Large intestine (tissue), 12 donors: Measurements from ENCODE around the gene LMO3. TPM values are rescaled to one million over a fixed set of nuclear protein-coding genes. Genes with fewer than 3 reads are reported as not detected.

Experiments
- DNase-seq, 2 donors: peaks; one replicate each; pipeline versions ENCODE4 v3.0.0 to v3.0.0-alpha.2; 2013
- H3K27ac ChIP-seq: one replicate; pipeline ENCODE4 v1.5.1; 2013; ENCODE audit warnings: low read length
- H3K27me3 ChIP-seq: 2 replicates; pipeline ENCODE4 v1.6.1; 2013; ENCODE audit warnings: low read length; ENCODE audit not compliant: control insufficient read depth, insufficient read depth
- H3K36me3 ChIP-seq: 2 replicates; pipeline ENCODE4 v1.6.1; 2013; ENCODE audit warnings: low read length; ENCODE audit not compliant: control insufficient read depth, insufficient read depth
- H3K4me1 ChIP-seq: one replicate; pipeline ENCODE4 v1.6.1; 2013; ENCODE audit warnings: low read length; ENCODE audit not compliant: control insufficient read depth, insufficient read depth
- H3K4me3 ChIP-seq: one replicate; pipeline ENCODE4 v1.5.1; 2013; ENCODE audit warnings: low read length
- H3K9me3 ChIP-seq: one replicate; pipeline ENCODE4 v1.6.1; 2013; ENCODE audit warnings: mild to moderate bottlenecking, low read depth, low read length, moderate library complexity; ENCODE audit not compliant: control insufficient read depth
- WGBS: methylation state at CpG from one replicate; pipeline ENCODE4 v1.1.5; 2013; ENCODE audit warnings: low lambda C conversion rate; ENCODE audit not compliant: insufficient coverage; 5-methylcytosine and 5-hydroxymethylcytosine counted together
- long read RNA-seq, 11 donors: transcript quantifications; one replicate each; lab custom pipeline, GENCODE V29; 2026
- polyA plus RNA-seq: library from polyadenylated mRNA; unstranded; fragments of 120-200 nt; gene quantifications from one replicate; pipeline ENCODE4 v1.2.1, GENCODE V29; 2013

LMO3 gene
- polyA plus RNA-seq = 1.8 TPM
- long read RNA-seq, donor 1 = 0 reads
- long read RNA-seq, donor 2, partial matches to known transcripts = 0 of 3 reads
- long read RNA-seq, donor 2, other reads (novel, unspliced or antisense) = 0 of 3 reads
- long read RNA-seq, donor 3 = 0 reads
- long read RNA-seq, donor 4 = 0 reads
- long read RNA-seq, donor 5, partial matches to known transcripts = 0 of 1 reads
- long read RNA-seq, donor 5, other reads (novel, unspliced or antisense) = 0 of 1 reads
- long read RNA-seq, donor 6 = 0 reads
- long read RNA-seq, donor 7, partial matches to known transcripts = 0 of 5 reads
- long read RNA-seq, donor 7, other reads (novel, unspliced or antisense) = 0 of 5 reads
- long read RNA-seq, donor 8, partial matches to known transcripts = 0 of 2 reads
- long read RNA-seq, donor 8, other reads (novel, unspliced or antisense) = 0 of 2 reads
- long read RNA-seq, donor 9, partial matches to known transcripts = 0 of 1 reads
- long read RNA-seq, donor 9, other reads (novel, unspliced or antisense) = 0 of 1 reads
- long read RNA-seq, donor 10 = 0 reads
- long read RNA-seq, donor 11, partial matches to known transcripts = 0 of 1 reads
- long read RNA-seq, donor 11, other reads (novel, unspliced or antisense) = 0 of 1 reads

DNA sequence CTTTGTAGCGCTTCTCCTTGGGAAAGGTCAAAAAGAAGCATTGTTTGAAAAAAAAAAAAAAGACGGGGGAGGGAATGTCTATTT, at the start of gene LMO3:
LMO3 (minus strand) TSS at position 46 of the 84 bp plus-strand sequence. CDS start 5,302 bp downstream, outside the sequence.
- no CpG with 5 or more reads among the region's 2 CpGs for WGBS
- Histone ChIP-seq H3K9me3 (no peaks in the 10 kb centered on the region), H3K27ac (no peak within 1 kb of the TSS), H3K4me1 (peaks cover 3% of the 10 kb centered on the region), H3K27me3 (peaks cover 69% of the 10 kb centered on the region), H3K4me3 (peak within 1 kb of the TSS; percentile 33), H3K36me3 (no peaks in the 10 kb centered on the region)
- no peak for DNase-seq

DNA sequence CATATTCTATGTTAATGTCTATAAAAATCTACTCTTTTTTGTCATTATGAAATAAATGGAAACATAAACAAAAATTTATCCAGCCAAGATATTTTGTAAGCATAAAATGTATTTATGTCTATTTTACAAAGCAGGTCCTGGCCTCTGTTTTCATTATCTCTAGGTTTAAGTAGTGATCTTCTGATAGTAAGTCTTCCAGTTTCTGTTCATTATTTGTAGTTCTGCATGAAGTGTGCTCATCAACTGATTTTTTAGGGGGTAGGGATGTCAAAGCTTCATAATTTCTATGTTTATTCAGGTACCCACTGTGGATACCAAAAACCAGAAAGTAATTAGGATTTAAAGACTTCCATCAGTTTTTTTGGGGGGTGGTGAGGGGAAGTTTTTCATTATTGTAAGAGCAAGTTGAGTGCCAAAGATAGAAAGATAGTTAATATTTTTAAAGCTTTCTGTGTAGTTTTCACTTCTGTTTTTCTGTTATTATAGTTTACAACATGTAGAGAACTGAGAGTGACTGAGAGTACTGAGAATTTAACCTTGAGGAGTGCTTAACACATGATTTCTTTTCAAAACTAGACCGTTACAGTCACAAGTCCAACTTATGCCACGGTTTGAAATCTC, 30.6 kb upstream of the LMO3 start:
- WGBS = 80% methylated on average over 1 of the region's 2 CpGs
- Histone ChIP-seq H3K4me3 (no peak overlapping the region), H3K4me1 (no peaks in the 10 kb centered on the region), H3K36me3 (no peaks in the 10 kb centered on the region), H3K27me3 (no peaks in the 10 kb centered on the region), H3K27ac (no peak overlapping the region), H3K9me3 (no peaks in the 10 kb centered on the region)
- DNase-seq = no peak

DNA sequence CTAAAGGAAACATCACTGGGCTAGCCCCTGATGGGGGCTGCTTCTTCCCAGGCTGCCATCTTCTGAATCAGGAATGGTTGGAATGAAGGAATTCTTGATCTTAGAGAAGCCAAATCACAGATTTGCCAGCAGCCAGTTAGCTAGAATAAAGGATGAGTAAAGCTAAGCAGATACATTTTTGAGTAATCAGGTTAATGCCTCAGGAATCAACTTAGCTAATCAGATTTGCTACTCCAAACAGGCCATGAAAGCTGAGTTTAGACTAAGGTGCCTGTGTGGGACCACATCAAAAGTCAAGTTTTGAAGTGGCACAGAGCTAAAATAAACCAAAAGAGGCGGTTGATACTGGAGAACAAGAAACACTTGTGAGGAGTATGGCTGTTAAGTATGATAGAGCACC, 28.8 kb upstream of the LMO3 start:
- Histone ChIP-seq H3K27me3 (no peaks in the 10 kb centered on the region), H3K9me3 (no peaks in the 10 kb centered on the region), H3K4me3 (no peak overlapping the region), H3K4me1 (no peaks in the 10 kb centered on the region), H3K36me3 (no peaks in the 10 kb centered on the region), H3K27ac (no peak overlapping the region)
- no peak for DNase-seq
- 67% methylated on average over 1 of the region's 1 CpG for WGBS

DNA sequence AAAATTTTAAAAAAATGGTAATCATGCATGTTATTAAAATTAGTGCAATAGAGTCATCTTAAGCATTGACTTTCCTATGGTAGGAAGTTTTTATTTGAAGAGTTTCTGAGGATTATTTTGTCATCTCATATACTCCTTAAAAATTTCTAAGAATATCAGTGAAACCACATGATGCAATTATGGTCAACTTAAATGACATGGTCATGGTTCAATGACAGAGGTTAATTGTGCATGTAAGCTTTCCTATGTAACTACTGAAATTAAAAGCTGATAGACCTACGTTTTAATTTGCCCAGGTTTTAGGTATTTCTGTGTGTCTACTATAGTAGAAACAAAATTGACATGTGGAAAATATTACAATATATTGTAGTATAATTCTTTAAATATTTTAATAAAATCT, 21.0 kb upstream of the LMO3 start:
- Histone ChIP-seq H3K27ac (no peak overlapping the region), H3K4me1 (no peaks in the 10 kb centered on the region), H3K4me3 (no peak overlapping the region), H3K27me3 (no peaks in the 10 kb centered on the region), H3K9me3 (no peaks in the 10 kb centered on the region), H3K36me3 (no peaks in the 10 kb centered on the region)
- no CpG with 5 or more reads among the region's 1 CpG for WGBS
- no peak for DNase-seq

DNA sequence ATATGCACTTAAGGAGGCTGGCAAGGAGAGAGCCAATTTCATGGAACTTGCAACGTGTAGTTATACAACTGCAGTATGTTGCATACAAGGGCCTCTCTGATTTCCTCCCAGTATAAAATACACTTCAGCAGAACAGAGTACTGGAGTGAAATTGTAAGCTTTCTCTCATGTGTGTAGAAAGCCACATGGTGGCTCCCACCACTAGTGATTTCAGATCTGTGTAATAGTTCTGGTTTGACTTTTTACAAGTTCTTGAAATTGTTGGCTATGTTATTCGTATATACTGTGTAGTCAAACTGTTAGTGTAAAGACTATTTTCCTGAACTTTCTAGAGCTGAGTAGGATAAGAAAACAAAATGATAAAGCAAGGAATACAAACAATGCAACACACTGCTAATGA, 16.4 kb upstream of the LMO3 start:
- no CpG with 5 or more reads among the region's 2 CpGs for WGBS
- no peaks in the 10 kb centered on the region for H3K4me1 ChIP-seq
- no peak overlapping the region for H3K27ac ChIP-seq
- H3K4me3 ChIP-seq = no peak overlapping the region
- no peak for DNase-seq
- H3K9me3 ChIP-seq = no peaks in the 10 kb centered on the region
- H3K36me3 ChIP-seq = no peaks in the 10 kb centered on the region
- no peaks in the 10 kb centered on the region for H3K27me3 ChIP-seq

DNA sequence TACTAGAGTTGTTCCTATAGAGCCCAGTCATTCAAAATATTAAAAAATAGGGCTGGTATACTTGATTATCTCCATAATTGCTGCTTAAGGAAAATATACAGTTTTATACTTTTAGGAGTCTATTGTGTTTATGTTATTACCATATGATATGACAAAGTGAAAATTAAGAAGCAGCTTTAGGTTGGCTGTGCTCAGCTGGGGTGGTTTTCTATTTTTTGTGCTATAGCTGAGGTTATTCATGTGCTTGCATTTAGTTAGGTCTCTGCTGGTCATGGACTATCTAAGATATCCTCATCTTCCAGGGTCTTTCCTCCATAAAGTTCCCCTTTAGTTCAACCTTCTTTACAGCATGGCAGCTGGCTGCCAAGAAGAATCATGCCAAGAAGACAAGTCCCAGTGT, 13.6 kb upstream of the LMO3 start:
- no peak overlapping the region for H3K4me3 ChIP-seq
- no peaks in the 10 kb centered on the region for H3K27me3 ChIP-seq
- no peaks in the 10 kb centered on the region for H3K36me3 ChIP-seq
- no peaks in the 10 kb centered on the region for H3K4me1 ChIP-seq
- DNase-seq = no peak
- H3K27ac ChIP-seq = no peak overlapping the region
- H3K9me3 ChIP-seq = no peaks in the 10 kb centered on the region

DNA sequence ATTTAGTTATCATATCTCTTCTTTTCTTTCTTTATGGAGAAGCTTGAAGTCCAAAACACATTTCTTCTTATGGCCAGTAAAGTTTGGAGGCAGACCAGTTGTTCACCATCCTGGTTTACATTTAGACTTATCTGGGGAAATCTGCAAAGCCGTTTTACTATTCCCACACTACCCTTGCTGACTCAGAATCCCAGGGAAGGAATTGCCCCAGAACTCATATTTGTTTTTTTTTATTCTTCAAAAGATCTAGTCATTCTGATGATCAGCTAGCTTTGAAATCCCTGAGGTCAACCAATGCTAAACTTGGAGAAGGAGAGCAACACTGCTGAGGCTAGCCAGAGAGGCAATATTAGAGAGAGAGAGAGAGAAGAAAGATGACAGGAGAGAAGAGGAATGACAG, 12.3 kb upstream of the LMO3 start:
- WGBS = no CpG with 5 or more reads among the region's 1 CpG

DNA sequence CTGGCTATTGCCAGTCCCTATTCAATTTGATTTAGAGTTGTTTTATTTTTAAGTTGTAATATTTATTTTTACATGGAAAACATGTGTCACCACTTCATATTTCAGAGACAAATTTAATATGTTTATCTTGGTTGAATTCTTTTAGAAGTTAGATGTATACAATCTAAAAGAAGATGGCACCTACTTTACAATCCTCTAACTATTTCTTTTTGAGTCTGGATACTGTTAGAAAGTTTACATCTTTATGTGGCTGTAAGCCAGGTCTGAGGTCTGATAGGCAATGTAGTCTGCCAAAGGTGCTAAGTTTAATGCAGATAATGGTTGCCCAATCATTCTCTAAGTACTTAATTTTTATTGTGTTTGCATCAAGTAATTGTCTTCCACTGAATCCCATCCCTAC, 7.2 kb upstream of the LMO3 start:
- Histone ChIP-seq H3K4me1 (no peaks in the 10 kb centered on the region), H3K4me3 (no peak overlapping the region), H3K36me3 (no peaks in the 10 kb centered on the region), H3K27me3 (peaks cover 30% of the 10 kb centered on the region), H3K9me3 (no peaks in the 10 kb centered on the region), H3K27ac (no peak overlapping the region)
- DNase-seq = no peak

More for the DNA sequence above, 12.3 kb upstream of the LMO3 start:
- Histone ChIP-seq H3K27ac (no peak overlapping the region), H3K9me3 (no peaks in the 10 kb centered on the region), H3K4me1 (no peaks in the 10 kb centered on the region), H3K36me3 (no peaks in the 10 kb centered on the region), H3K27me3 (no peaks in the 10 kb centered on the region), H3K4me3 (no peak overlapping the region)
- DNase-seq = no peak

DNA sequence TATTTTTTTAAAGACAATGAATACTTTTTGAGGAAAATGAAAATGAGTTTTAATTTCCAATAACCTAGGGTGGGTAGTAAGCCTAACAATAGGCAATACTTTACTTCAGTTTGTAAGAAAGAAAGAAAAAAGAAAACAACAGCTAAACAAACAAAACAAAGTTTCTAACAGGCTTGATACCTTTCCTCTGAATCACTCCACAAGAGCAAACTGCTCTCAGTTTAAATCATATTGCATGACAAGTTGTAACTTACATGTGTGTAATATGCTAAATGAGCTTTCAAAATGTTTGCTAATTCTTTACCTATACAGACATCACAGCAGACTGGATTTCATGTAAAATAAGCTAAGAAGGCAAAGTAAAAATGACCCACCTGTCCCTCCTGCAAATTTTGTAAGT, 6.7 kb upstream of the LMO3 start:
- Histone ChIP-seq H3K4me1 (no peaks in the 10 kb centered on the region), H3K27ac (no peak overlapping the region), H3K36me3 (no peaks in the 10 kb centered on the region), H3K9me3 (no peaks in the 10 kb centered on the region), H3K4me3 (no peak overlapping the region), H3K27me3 (peaks cover 35% of the 10 kb centered on the region)
- DNase-seq = no peak

DNA sequence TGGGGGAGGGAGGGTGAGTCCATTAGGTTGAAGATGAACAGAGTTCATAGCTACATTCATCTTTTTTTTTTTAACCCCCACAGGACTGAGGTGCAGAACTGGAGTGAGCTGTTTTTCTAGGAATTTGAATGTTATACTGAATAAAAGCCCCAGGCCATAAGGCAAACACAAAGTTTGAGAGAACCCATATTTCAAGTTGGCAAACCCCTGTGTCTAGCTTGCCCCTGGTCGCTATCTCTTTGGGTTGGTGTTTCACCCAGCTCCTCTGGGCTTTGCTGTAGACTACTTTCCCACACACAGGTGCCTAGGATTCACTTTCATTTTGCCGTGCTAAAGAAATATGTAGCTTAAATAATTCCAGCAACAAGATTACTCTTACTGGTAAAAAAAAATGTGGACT, 5.2 kb upstream of the LMO3 start:
- H3K4me1 ChIP-seq = peaks cover 3% of the 10 kb centered on the region
- DNase-seq = no peak
- peaks cover 48% of the 10 kb centered on the region for H3K27me3 ChIP-seq
- 33% methylated on average over 1 of the region's 2 CpGs for WGBS
- H3K9me3 ChIP-seq = no peaks in the 10 kb centered on the region
- no peaks in the 10 kb centered on the region for H3K36me3 ChIP-seq
- H3K27ac ChIP-seq = no peak overlapping the region
- H3K4me3 ChIP-seq = no peak overlapping the region

DNA sequence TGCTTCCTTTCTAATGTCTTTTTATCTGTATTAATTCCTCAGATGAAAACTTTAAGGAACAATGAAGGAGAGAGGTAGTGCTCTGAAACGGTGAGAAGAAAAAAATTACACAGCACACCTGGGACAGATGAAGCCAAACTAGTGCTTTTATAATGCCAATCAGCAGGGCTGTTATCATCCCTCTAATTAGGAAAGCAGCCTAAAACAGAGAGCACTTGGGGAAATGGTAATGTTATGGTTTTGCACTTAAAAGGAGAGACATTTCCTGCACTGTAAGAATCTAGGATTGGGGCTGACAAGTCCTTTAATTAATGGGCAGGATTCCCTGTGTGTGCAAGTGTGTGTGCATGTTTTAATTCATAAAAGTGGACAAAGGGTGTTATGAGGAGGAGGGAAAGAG, 4.8 kb upstream of the LMO3 start:
- no CpG with 5 or more reads among the region's 1 CpG for WGBS
- H3K36me3 ChIP-seq = no peaks in the 10 kb centered on the region
- no peaks in the 10 kb centered on the region for H3K9me3 ChIP-seq
- no peak for DNase-seq
- H3K4me3 ChIP-seq = no peak overlapping the region
- peaks cover 52% of the 10 kb centered on the region for H3K27me3 ChIP-seq
- H3K4me1 ChIP-seq = peaks cover 3% of the 10 kb centered on the region
- H3K27ac ChIP-seq = no peak overlapping the region
